Psoas muscle (tissue), 8 donors: ENCODE data around the gene VAMP8. TPM values are rescaled to one million over a fixed set of nuclear protein-coding genes. Genes with fewer than 3 reads are reported as not detected.
A peak's percentile ranks its signal among the peaks of the same experiment; 100 is the strongest.

Experiments
- ATAC-seq, 4 donors: fragments of 200-7000 bp; cut with Tn5 transposase; one replicate each; pipeline ENCODE4 v1.9.1; 2020; ENCODE audit warnings: moderate library complexity in 3 of 4, mild to moderate bottlenecking in 2 of 4
- DNase-seq, 2 donors: peaks; one replicate each; pipeline ENCODE4 v3.0.0-alpha.2; 2020
- H3K27ac ChIP-seq: fragments of 200-600 bp; one replicate; pipeline ENCODE4 v1.8.0; 2022
- H3K27me3 ChIP-seq, 3 donors: fragments of 200-600 bp in 1 of 3; one replicate each; pipeline versions ENCODE4 v1.6.1 to v1.8.0; 2013 to 2022; ENCODE audit warnings: low read length in 2 of 3, mild to moderate bottlenecking in 2 of 3, moderate library complexity in 1 of 3; ENCODE audit not compliant: insufficient read depth in 3 of 3
- H3K36me3 ChIP-seq, 2 donors: fragments of 200-600 bp in 1 of 2; one replicate each; pipeline versions ENCODE4 v1.6.1 to v1.8.0; 2013 to 2022; ENCODE audit warnings: low read depth in 1 of 2, mild to moderate bottlenecking in 1 of 2, moderate library complexity in 1 of 2; ENCODE audit not compliant: insufficient read depth in 1 of 2
- H3K4me1 ChIP-seq: fragments of 200-600 bp; one replicate; pipeline ENCODE4 v1.8.0; 2022
- H3K4me3 ChIP-seq: fragments of 200-600 bp; one replicate; pipeline ENCODE4 v1.8.0; 2022; ENCODE audit warnings: mild to moderate bottlenecking
- H3K9me3 ChIP-seq: fragments of 200-600 bp; one replicate; pipeline ENCODE4 v1.8.0; 2022
- CTCF ChIP-seq: fragments of 200-600 bp; IDR thresholded peaks from one replicate; pipeline ENCODE4 v1.8.0; 2022; ENCODE audit warnings: antibody characterized with exemption
- WGBS, 3 donors: extraction: QIAGEN DNeasy Blood & Tissue Kit; methylation state at CpG; one replicate each; pipeline versions ENCODE4 v1.1.6 to v1.1.7; 2013; 5-methylcytosine and 5-hydroxymethylcytosine counted together
- intact Hi-C, 2 donors: fragments of 100-400 bp; cut with DNase I; formaldehyde crosslinking; loops; one replicate each; pipeline versions ENCODE4 v1.11.0 to v1.14.2; 2022
- polyA plus RNA-seq, 3 donors: library from polyadenylated mRNA; stranded (reverse); fragments of 200-250 nt; gene quantifications; one replicate each; pipeline ENCODE4 v1.2.3, GENCODE V29; 2013
- total RNA-seq, 4 donors: library from RNA; stranded (reverse); fragmentation: NEBNext Ultra II Directional in 2 of 4; extraction: Animal tissue kit (Norgen Biotek cat#: 25700) in 2 of 4; gene quantifications; one replicate each; pipeline versions ENCODE4 v1.2.1 to v1.2.4, GENCODE V29; 2021 to 2023
- donor health status: healthy with polysubstance abuse.
- donor health status: DM: no; HTN: no; CAD: no; lungs with moderate emphysema.
- donor health status: Bipolar disorder and iron deficiency.
- donor health status: healthy.
- donor health status: DM: yes; HTN: yes; CAD: no.
- donor health status: DM: no; HTN: no; CAD: no.
- donor health status: DM: no; HTN: no; CAD: no.
- donor health status: DM: yes; HTN: yes; CAD: no.

VAMP8 gene
- total and polyA plus RNA-seq, 7 donors, result 11.7 to 25.4 (median 15.7) TPM

GRCh38 chr2:85560812-85561279 is 16.5 kb upstream of the VAMP8 start:
- no peak for TF ChIP-seq CTCF
- WGBS, 3 donors, result 3 to 4% (median 3%) methylated on average over 13 to 14 of the region's 14 CpGs

GRCh38 chr2:85561280-85562212 is 15.8 kb upstream of the VAMP8 start, which contains the start of gene GGCX:
Gene GGCX, minus strand, starts transcription at chr2:85561493. Its CDS starts 65 bp downstream, at chr2:85561428.
- Histone ChIP-seq H3K9me3 (no peaks in the 10 kb centered on the region), H3K4me1 (peaks cover 12% of the 10 kb centered on the region), H3K36me3 (peaks cover 4 to 31% of the 10 kb centered on the region in 2 donors), H3K27ac (peak within 1 kb of the TSS; percentile 88), H3K27me3 (no peaks in the 10 kb centered on the region), H3K4me3 (peak within 1 kb of the TSS; percentile 81)
- intact Hi-C loops, result loop anchor here (5.0 kb wide), 1 partner anchor 36 kb away; the partner anchor contains the start of gene RNF181 (in 2 of the 2)
- DNase-seq (peak; percentile 97 to 98), ATAC-seq (peak; percentile 94 to 97 (median 96))
- peak; percentile 11 for TF ChIP-seq CTCF
- WGBS, 3 donors, result 3 to 4% (median 4%) methylated on average over 60 to 64 of the region's 64 CpGs

More at GRCh38 chr2:85560812-85561279, 16.5 kb upstream of the VAMP8 start:
- intact Hi-C loops, result loop anchor here (5.0 kb wide), 1 partner anchor 36 kb away; the partner anchor contains the start of gene RNF181 (in 2 of the 2)
- H3K9me3 ChIP-seq, result no peaks in the 10 kb centered on the region
- no peak for DNase-seq
- peaks cover 4 to 38% of the 10 kb centered on the region in 2 donors for H3K36me3 ChIP-seq
- H3K27me3 ChIP-seq, result no peaks in the 10 kb centered on the region
- H3K4me1 ChIP-seq, result peaks cover 12% of the 10 kb centered on the region
- peak overlapping the region; percentile 81 for H3K4me3 ChIP-seq
- peak overlapping the region; percentile 88 for H3K27ac ChIP-seq
- peak in 2 of 4 donors; percentile 13 to 26 for ATAC-seq

- H3K4me1 ChIP-seq, result peaks cover 12% of the 10 kb centered on the region
- peaks cover under 1 to 5% of the 10 kb centered on the region in 2 donors for H3K36me3 ChIP-seq
- no peaks in the 10 kb centered on the region for H3K27me3 ChIP-seq
- DNase-seq (no peak), ATAC-seq (no peak)
- H3K9me3 ChIP-seq, result no peaks in the 10 kb centered on the region
- intact Hi-C loops, result loop anchor here (5.0 kb wide), 1 partner anchor 33 kb away; the partner anchor contains the start of gene RNF181 (in 2 of the 2)
- no peak overlapping the region for H3K27ac ChIP-seq
- H3K4me3 ChIP-seq, result no peak overlapping the region
- 82 to 87% (median 85%) methylated on average over 5 of the region's 5 CpGs for WGBS, 3 donors
- TF ChIP-seq CTCF, result no peak
Observed at GRCh38 chr2:85564144-85564563, 13.2 kb upstream of the VAMP8 start.

- no peaks in the 10 kb centered on the region for H3K4me1 ChIP-seq
- no peaks in the 10 kb centered on the region for H3K36me3 ChIP-seq
- H3K27ac ChIP-seq, result no peak overlapping the region
- WGBS, 3 donors, result 73 to 87% (median 73%) methylated on average over 4 of the region's 4 CpGs
- no peaks in the 10 kb centered on the region for H3K27me3 ChIP-seq
- no peak overlapping the region for H3K4me3 ChIP-seq
- no peaks in the 10 kb centered on the region for H3K9me3 ChIP-seq
- TF ChIP-seq CTCF, result no peak
- no peak for DNase-seq
- intact Hi-C loops, result no loop called here
- ATAC-seq, result no peak
Observed at GRCh38 chr2:85566265-85566664, 11.1 kb upstream of the VAMP8 start.
